GM23338 (cell line): ENCODE data around the gene PHACTR1. TPM values are rescaled to one million over a fixed set of nuclear protein-coding genes. Genes with fewer than 3 reads are reported as not detected.

Source experiments
- ATAC-seq: fragments of 200-7000 bp; cut with Tn5 transposase; 3 replicates; pipeline ENCODE4 v1.9.1; 2020
- DNase-seq: peaks from one replicate; pipeline ENCODE4 v3.0.0-alpha.2; 2015; ENCODE audit warnings: low spot score
- H2AFZ ChIP-seq: fragments of 200-600 bp; sonication (generic); 2 replicates; pipeline ENCODE4 v1.8.0; 2016; ENCODE audit warnings: antibody characterized with exemption, mild to moderate bottlenecking, moderate library complexity
- H3F3A ChIP-seq: fragments of 200-600 bp; sonication (generic); replicated peaks from 2 replicates; pipeline ENCODE4 v1.8.0; 2017; ENCODE audit warnings: antibody characterized with exemption, mixed run types, low read depth
- H3K27ac ChIP-seq: fragments of 200-600 bp; sonication (generic); 2 replicates; pipeline ENCODE4 v1.6.1; 2016; ENCODE audit warnings: low read depth
- H3K27me3 ChIP-seq: fragments of 200-600 bp; sonication (generic); 2 replicates; pipeline ENCODE4 v1.8.0; 2016; ENCODE audit warnings: mild to moderate bottlenecking, mixed run types, moderate library complexity; ENCODE audit not compliant: insufficient read depth
- H3K36me3 ChIP-seq: fragments of 200-600 bp; sonication (generic); 2 replicates; pipeline ENCODE4 v1.8.0; 2016; ENCODE audit warnings: mild to moderate bottlenecking; ENCODE audit not compliant: insufficient read depth
- H3K4me1 ChIP-seq: fragments of 200-600 bp; sonication (generic); 2 replicates; pipeline ENCODE4 v1.8.0; 2016; ENCODE audit warnings: mild to moderate bottlenecking, moderate library complexity; ENCODE audit not compliant: insufficient read depth
- H3K4me2 ChIP-seq: fragments of 200-600 bp; sonication (generic); 2 replicates; pipeline ENCODE4 v1.7.1; 2017; ENCODE audit warnings: mixed run types
- H3K4me3 ChIP-seq: fragments of 200-600 bp; sonication (generic); 2 replicates; pipeline ENCODE4 v1.6.1; 2016; ENCODE audit warnings: mixed run types
- H3K79me2 ChIP-seq: fragments of 200-600 bp; sonication (generic); replicated peaks from 2 replicates; pipeline ENCODE4 v1.8.0; 2017; ENCODE audit warnings: mild to moderate bottlenecking; ENCODE audit not compliant: insufficient read depth
- H3K9me2 ChIP-seq: fragments of 200-600 bp; sonication (generic); 2 replicates; pipeline ENCODE4 v1.8.0; 2017; ENCODE audit not compliant: insufficient read depth
- H4K20me1 ChIP-seq: fragments of 200-600 bp; sonication (generic); replicated peaks from 2 replicates; pipeline ENCODE4 v1.8.0; 2017; ENCODE audit warnings: mild to moderate bottlenecking; ENCODE audit not compliant: insufficient read depth
- H3K27ac Mint-ChIP-seq: 2 replicates; pipeline ENCODE4 v1.8.0; 2020; ENCODE audit warnings: inconsistent platforms, mild to moderate bottlenecking, moderate library complexity, mixed read lengths
- H3K27me3 Mint-ChIP-seq: 3 replicates; pipeline ENCODE4 v1.8.0; 2022; ENCODE audit warnings: low read depth, mild to moderate bottlenecking, moderate library complexity, mixed read lengths, inconsistent platforms; ENCODE audit not compliant: insufficient read depth, poor library complexity
- H3K36me3 Mint-ChIP-seq: 3 replicates; pipeline ENCODE4 v1.8.0; 2021; ENCODE audit warnings: low read depth, mild to moderate bottlenecking, inconsistent platforms, moderate library complexity, mixed read lengths
- H3K4me1 Mint-ChIP-seq: 3 replicates; pipeline ENCODE4 v1.8.0; 2020; ENCODE audit warnings: mild to moderate bottlenecking, inconsistent platforms, mixed read lengths
- H3K4me3 Mint-ChIP-seq: 3 replicates; pipeline ENCODE4 v1.8.0; 2021; ENCODE audit warnings: moderate library complexity, mild to moderate bottlenecking, inconsistent platforms, mixed read lengths
- H3K9me3 Mint-ChIP-seq: 3 replicates; pipeline ENCODE4 v1.8.0; 2020; ENCODE audit warnings: moderate library complexity, mild to moderate bottlenecking, inconsistent platforms, mixed read lengths
- CREB1 ChIP-seq: fragments of 250-450 bp; sonication (Bioruptor Pico); IDR thresholded peaks from 2 replicates; pipeline ENCODE4 v1.5.0; 2020; ENCODE audit warnings: low read depth, mild to moderate bottlenecking, moderate library complexity
- CTCF ChIP-seq, 2 experiments: fragments of 200-600 bp in 1 of 2; sonication (generic) in 1 of 2; conservative IDR thresholded peaks; 2 replicates each; pipeline versions ENCODE4 v1.5.1 to v1.6.1; 2016 to 2017; ENCODE audit warnings: antibody characterized with exemption in 2 of 2, low read depth in 2 of 2, mild to moderate bottlenecking in 2 of 2, moderate library complexity in 1 of 2
- ETS1 ChIP-seq: IDR thresholded peaks from 2 replicates; pipeline ENCODE4 v1.6.1; 2016; ENCODE audit warnings: antibody characterized with exemption
- EZH2phosphoT487 ChIP-seq: fragments of 200-600 bp; sonication (generic); IDR thresholded peaks from one replicate; pipeline ENCODE4 v1.8.1; 2018; ENCODE audit warnings: antibody characterized with exemption; ENCODE audit not compliant: unreplicated experiment
- JUNB ChIP-seq: IDR thresholded peaks from one replicate; pipeline ENCODE4 v1.6.1; 2016; ENCODE audit warnings: antibody characterized with exemption; ENCODE audit not compliant: unreplicated experiment
- POLR2AphosphoS5 ChIP-seq: IDR thresholded peaks from 2 replicates; pipeline ENCODE4 v1.6.1; 2016; ENCODE audit warnings: antibody characterized with exemption, low read depth
- REST ChIP-seq: IDR thresholded peaks from one replicate; pipeline ENCODE4 v1.6.1; 2018; ENCODE audit warnings: antibody characterized with exemption; ENCODE audit not compliant: unreplicated experiment
- STAT1 ChIP-seq: IDR thresholded peaks from one replicate; pipeline ENCODE4 v1.6.1; 2016; ENCODE audit warnings: antibody characterized with exemption; ENCODE audit not compliant: unreplicated experiment
- ZNF331 ChIP-seq: fragments of 250-450 bp; sonication (Bioruptor Pico); IDR thresholded peaks from 2 replicates; pipeline ENCODE4 v1.5.0; 2020; ENCODE audit warnings: low read depth, mild to moderate bottlenecking, moderate library complexity
- ZNF462 ChIP-seq: fragments of 250-450 bp; sonication (Bioruptor Pico); IDR thresholded peaks from 2 replicates; pipeline ENCODE4 v1.5.0; 2020; ENCODE audit warnings: mild to moderate bottlenecking, moderate library complexity
- polyA plus RNA-seq: library from polyadenylated mRNA; unstranded; fragments of >200 nt; fragmentation: Nextera tagmentation; extraction: Ambion mirVana; gene quantifications from 2 replicates; pipeline ENCODE4 v1.2.1, GENCODE V29; 2016
- total RNA-seq: library from RNA; depleted of rRNA; stranded (reverse); fragments of >200 nt; shearing (Covaris generic); gene quantifications from 2 replicates; pipeline ENCODE4 v1.2.3, GENCODE V29; 2014

The PHACTR1 gene
- total and polyA plus RNA-seq, 2 experiments from 2014 or later, result 5.9 to 19.3 TPM

GRCh38 chr6:13094781-13095425, 378.3 kb downstream of the PHACTR1 start:
- Histone ChIP-seq H3F3A (no peaks in the 10 kb centered on the region), H3K9me2 (no peaks in the 10 kb centered on the region), H3K4me3 (no peak overlapping the region), H3K27me3 (no peaks in the 10 kb centered on the region), H3K27ac (no peak overlapping the region), H3K36me3 (no peaks in the 10 kb centered on the region), H3K4me1 (no peaks in the 10 kb centered on the region), H3K4me2 (no peak overlapping the region), H3K79me2 (no peaks in the 10 kb centered on the region), H2AFZ (no peak overlapping the region), H4K20me1 (no peaks in the 10 kb centered on the region)
- peaks cover 7% of the 10 kb centered on the region; the same call in 2 of the 3 replicates for H3K36me3 Mint-ChIP-seq
- no peaks in the 10 kb centered on the region for H3K9me3 Mint-ChIP-seq
- no peak for TF ChIP-seq EZH2phosphoT487
- TF ChIP-seq ZNF462, result no peak
- TF ChIP-seq REST, result no peak
- no peak for TF ChIP-seq CTCF (conservative IDR thresholded peaks at IDR 0.05; ENCODE audit: low read depth in 2 of 2)
- no peak for TF ChIP-seq JUNB
- no peak for TF ChIP-seq CREB1
- TF ChIP-seq POLR2AphosphoS5, result no peak
- no peak for TF ChIP-seq ZNF331 (CRISPR knock-in tag)
- no peak for TF ChIP-seq ETS1
- no peak for TF ChIP-seq STAT1
- peaks cover 8% of the 10 kb centered on the region for H3K4me1 Mint-ChIP-seq
- peaks cover 2% of the 10 kb centered on the region for H3K27me3 Mint-ChIP-seq
- no peak overlapping the region for H3K27ac Mint-ChIP-seq
- H3K4me3 Mint-ChIP-seq, result no peak overlapping the region
- no peak for ATAC-seq
- DNase-seq, result no peak
